ENCODE measurements around the gene AUTS2.

GRCh38 chr7:70765651-70766050, 1167.4 kb downstream of the AUTS2 start:
- TF ChIP-seq CTCF (conservative IDR thresholded peaks at IDR 0.05 in 1 of 2, IDR thresholded peaks at IDR 0.05 in 1 of 2; ENCODE audit: low read depth in 1 of 2, low read length in 2 of 2) = no peak
- TF ChIP-seq EZH2 (IDR thresholded peaks at IDR 0.05; ENCODE audit: low read length, missing control alignments) = no peak
